Measurements from ENCODE around the gene RSL24D1.

GRCh38 chr15:55231455-55231854 is 34.7 kb upstream of the RSL24D1 start:
- TF ChIP-seq POLR2AphosphoS5 (IDR thresholded peaks at IDR 0.05; ENCODE audit: borderline replicate concordance, low read depth, low read length): no peak
- no peak for TF ChIP-seq EZH2 (IDR thresholded peaks at IDR 0.05)
- TF ChIP-seq FOXP2 (optimal IDR thresholded peaks at IDR 0.05; ENCODE audit: control extremely low read depth, extremely low read length, insufficient read depth): no peak

Data from SK-N-MC (cell line).